A549 (cell line): Measurements from ENCODE around the gene AUH. TPM values are rescaled to one million over a fixed set of nuclear protein-coding genes. Genes with fewer than 3 reads are reported as not detected.

Experiments used
- ATAC-seq, 2 experiments: fragments of 200-7000 bp in 1 of 2; fragments of >200 bp in 1 of 2; cut with Nextera tagmentation in 1 of 2; cut with Tn5 transposase in 1 of 2; 3 replicates each; pipeline versions ENCODE4 v1.8.0 to v1.9.1; 2018 to 2020; ENCODE audit warnings: mild to moderate bottlenecking in 1 of 2, moderate library complexity in 1 of 2
- CTCF ChIA-PET: fragments of 300-600 bp; sonication (Branson Sonifier 250); formaldehyde crosslinking; extraction: SDS; loops from one replicate; lab custom pipeline; 2021; ENCODE audit warnings: antibody characterized with exemption, inconsistent platforms; lab: Yijun Ruan, JAX
- POLR2A ChIA-PET: fragments of 350-600 bp; formaldehyde crosslinking; extraction: SDS; loops from one replicate; lab custom pipeline; 2021; ENCODE audit warnings: antibody characterized with exemption, inconsistent platforms; lab: Yijun Ruan, JAX
- DNase-seq, 2 experiments: peaks; one replicate each; pipeline versions ENCODE4 v3.0.0 to v3.0.0-alpha.2; 2011 to 2016; ENCODE audit warnings: low read depth in 1 of 2, low spot score in 1 of 2
- FAIRE-seq: peaks from 2 replicates; lab custom pipeline; 2011; peaks lifted over from hg19 to GRCh38; lab: Jason Lieb, UNC
- H3K27ac ChIP-seq, 2 experiments: fragments of >200 bp; sonication (Bioruptor Twin); formaldehyde crosslinking; 3 replicates each; pipeline ENCODE4 v1.5.1; 2016 to 2017
- H3K4me1 ChIP-seq: fragments of >200 bp; sonication (Bioruptor Twin); formaldehyde crosslinking; 3 replicates; pipeline ENCODE4 v1.6.1; 2016
- H3K4me2 ChIP-seq: fragments of >200 bp; sonication (Bioruptor Twin); formaldehyde crosslinking; 3 replicates; pipeline ENCODE4 v1.6.1; 2016
- H3K4me3 ChIP-seq: fragments of >200 bp; sonication (Bioruptor Twin); formaldehyde crosslinking; 3 replicates; pipeline ENCODE4 v1.5.1; 2016
- H3K9me3 ChIP-seq: fragments of >200 bp; sonication (Bioruptor Twin); formaldehyde crosslinking; 3 replicates; pipeline ENCODE4 v1.6.1; 2016
- BCL3 ChIP-seq: fragments of >200 bp; sonication (Bioruptor Twin); formaldehyde crosslinking; IDR thresholded peaks from 3 replicates; pipeline ENCODE4 v1.6.1; 2016
- CEBPB ChIP-seq, 2 experiments: fragments of >200 bp in 1 of 2; sonication (Bioruptor Twin) in 1 of 2; formaldehyde crosslinking in 1 of 2; IDR thresholded peaks; 2 replicates each; pipeline ENCODE4 v1.6.1; 2012 to 2016
- EHF ChIP-seq: fragments of 250-450 bp; sonication (Bioruptor Pico); IDR thresholded peaks from 2 replicates; pipeline ENCODE4 v1.5.0; 2020; ENCODE audit warnings: mild to moderate bottlenecking
- EHMT2 ChIP-seq: fragments of 200-600 bp; sonication (generic); IDR thresholded peaks from 2 replicates; pipeline ENCODE4 v1.6.1; 2016; ENCODE audit warnings: antibody characterized with exemption, low read depth, mild to moderate bottlenecking, moderate library complexity
- ESRRA ChIP-seq: fragments of 150-350 bp; IDR thresholded peaks from 2 replicates; pipeline ENCODE4 v1.6.1; 2014; ENCODE audit warnings: mild to moderate bottlenecking, low read length, borderline replicate concordance
- FOSL2 ChIP-seq, 2 experiments: fragments of 450-650 bp in 1 of 2; fragments of >200 bp in 1 of 2; sonication (Bioruptor Twin) in 1 of 2; formaldehyde crosslinking; IDR thresholded peaks; 2 replicates each; pipeline versions ENCODE4 v1.5.0 to v1.6.1; 2016 to 2020; ENCODE audit warnings: mild to moderate bottlenecking in 1 of 2, moderate library complexity in 1 of 2
- HDAC2 ChIP-seq: fragments of 200-600 bp; sonication (generic); IDR thresholded peaks from 2 replicates; pipeline ENCODE4 v1.6.1; 2016
- HES2 ChIP-seq: fragments of >200 bp; sonication (Bioruptor Twin); formaldehyde crosslinking; IDR thresholded peaks from 2 replicates; pipeline ENCODE4 v1.6.1; 2016
- HOXB13 ChIP-seq: fragments of 250-450 bp; sonication (Bioruptor Pico); IDR thresholded peaks from 2 replicates; pipeline ENCODE4 v1.5.0; 2020; ENCODE audit warnings: low read depth, mild to moderate bottlenecking, moderate library complexity
- HOXB5 ChIP-seq: fragments of 250-450 bp; sonication (Bioruptor Pico); IDR thresholded peaks from 2 replicates; pipeline ENCODE4 v1.5.0; 2020; ENCODE audit warnings: mild to moderate bottlenecking, moderate library complexity
- NFE2L2 ChIP-seq: fragments of 150-350 bp; conservative IDR thresholded peaks from 2 replicates; pipeline ENCODE4 v1.6.1; 2014; ENCODE audit warnings: low read length
- NPAS2 ChIP-seq: fragments of 250-450 bp; sonication (Bioruptor Pico); IDR thresholded peaks from 2 replicates; pipeline ENCODE4 v1.8.0; 2022; ENCODE audit warnings: mild to moderate bottlenecking, moderate library complexity, borderline replicate concordance
- POLR2A ChIP-seq: IDR thresholded peaks from 2 replicates; pipeline ENCODE4 v1.6.1; 2012; ENCODE audit warnings: mild to moderate bottlenecking, low read length
- RAD21 ChIP-seq, 2 experiments: fragments of >200 bp in 1 of 2; sonication (Bioruptor Twin) in 1 of 2; formaldehyde crosslinking in 1 of 2; IDR thresholded peaks in 1 of 2; conservative IDR thresholded peaks in 1 of 2; 2 replicates in 1 of 2; 3 replicates in 1 of 2; pipeline ENCODE4 v1.6.1; 2012 to 2018; ENCODE audit warnings: inconsistent platforms in 1 of 2
- RCOR1 ChIP-seq: fragments of 150-350 bp; IDR thresholded peaks from 2 replicates; pipeline ENCODE4 v1.6.1; 2014; ENCODE audit warnings: antibody characterized with exemption, low read length, low read depth
- RFX5 ChIP-seq: fragments of 450-650 bp; IDR thresholded peaks from 2 replicates; pipeline ENCODE4 v1.7.1; 2014; ENCODE audit warnings: antibody characterized with exemption, mild to moderate bottlenecking, moderate library complexity
- SMC3 ChIP-seq: fragments of >200 bp; sonication (Bioruptor Twin); formaldehyde crosslinking; IDR thresholded peaks from 3 replicates; pipeline ENCODE4 v1.6.1; 2018; ENCODE audit warnings: inconsistent platforms
- SREBF2 ChIP-seq: fragments of 450-650 bp; IDR thresholded peaks from 2 replicates; pipeline ENCODE4 v1.6.1; 2014; ENCODE audit warnings: mild to moderate bottlenecking, moderate library complexity
- TFCP2L1 ChIP-seq: fragments of 250-450 bp; sonication (Bioruptor Pico); IDR thresholded peaks from 2 replicates; pipeline ENCODE4 v1.5.0; 2021; ENCODE audit warnings: mild to moderate bottlenecking
- TP53 ChIP-seq: fragments of 250-450 bp; sonication (Bioruptor Pico); IDR thresholded peaks from 2 replicates; pipeline ENCODE4 v1.5.0; 2021; ENCODE audit warnings: mild to moderate bottlenecking, moderate library complexity
- ZFP36 ChIP-seq: fragments of 450-650 bp; IDR thresholded peaks from 2 replicates; pipeline ENCODE4 v1.6.1; 2014; ENCODE audit warnings: borderline replicate concordance; ENCODE audit not compliant: partially characterized antibody
- WGBS: methylation state at CpG from one replicate; pipeline ENCODE4 v1.1.6; 2017; ENCODE audit errors: missing lambda C conversion rate; 5-methylcytosine and 5-hydroxymethylcytosine counted together
- polyA plus RNA-seq, 4 experiments: library from polyadenylated mRNA; depleted of rRNA in 3 of 4; stranded (reverse); fragments of >200 nt; fragmentation: RNase III in 1 of 4; extraction: RNeasy Plus Mini Kit Qiagen cat#74134 plus additional on column Dnase treatment in 1 of 4; gene quantifications; 2 replicates in 3 of 4; 3 replicates in 1 of 4; pipeline ENCODE4 v1.2.3, GENCODE V29; 2011 to 2017
- TF ChIP-seq, protein P1 (sequence below): fragments of 200-600 bp; sonication (generic); IDR thresholded peaks from 2 replicates; pipeline ENCODE4 v1.6.1; 2016; ENCODE audit warnings: antibody characterized with exemption, mild to moderate bottlenecking, moderate library complexity
- TF ChIP-seq, protein P2 (sequence below): fragments of 150-350 bp; IDR thresholded peaks from 2 replicates; pipeline ENCODE4 v1.6.1; 2014; ENCODE audit warnings: low read depth, mild to moderate bottlenecking, low read length

AUH gene
- polyA plus RNA-seq, 2 of the 4 experiments (the other 2 are of a cell fraction): 11.1 to 15.9 TPM

DNA sequence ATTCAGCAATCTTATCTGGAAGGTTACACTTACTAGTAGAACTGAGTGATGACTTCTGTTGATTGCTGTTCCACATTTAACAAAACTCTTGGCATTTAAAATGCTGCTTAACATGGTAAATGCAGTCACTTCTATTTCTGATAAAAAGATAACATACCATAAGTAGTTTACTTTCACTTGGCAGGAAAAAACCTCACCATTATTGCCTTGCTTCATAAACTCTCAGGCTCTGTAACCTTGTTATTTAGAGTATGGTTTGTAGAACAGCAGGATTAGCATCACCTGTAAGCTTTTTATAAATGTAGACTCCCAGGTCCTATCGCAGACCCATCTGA is 55.5 kb downstream of the AUH start (continued):
- TF ChIP-seq, protein P1, sequence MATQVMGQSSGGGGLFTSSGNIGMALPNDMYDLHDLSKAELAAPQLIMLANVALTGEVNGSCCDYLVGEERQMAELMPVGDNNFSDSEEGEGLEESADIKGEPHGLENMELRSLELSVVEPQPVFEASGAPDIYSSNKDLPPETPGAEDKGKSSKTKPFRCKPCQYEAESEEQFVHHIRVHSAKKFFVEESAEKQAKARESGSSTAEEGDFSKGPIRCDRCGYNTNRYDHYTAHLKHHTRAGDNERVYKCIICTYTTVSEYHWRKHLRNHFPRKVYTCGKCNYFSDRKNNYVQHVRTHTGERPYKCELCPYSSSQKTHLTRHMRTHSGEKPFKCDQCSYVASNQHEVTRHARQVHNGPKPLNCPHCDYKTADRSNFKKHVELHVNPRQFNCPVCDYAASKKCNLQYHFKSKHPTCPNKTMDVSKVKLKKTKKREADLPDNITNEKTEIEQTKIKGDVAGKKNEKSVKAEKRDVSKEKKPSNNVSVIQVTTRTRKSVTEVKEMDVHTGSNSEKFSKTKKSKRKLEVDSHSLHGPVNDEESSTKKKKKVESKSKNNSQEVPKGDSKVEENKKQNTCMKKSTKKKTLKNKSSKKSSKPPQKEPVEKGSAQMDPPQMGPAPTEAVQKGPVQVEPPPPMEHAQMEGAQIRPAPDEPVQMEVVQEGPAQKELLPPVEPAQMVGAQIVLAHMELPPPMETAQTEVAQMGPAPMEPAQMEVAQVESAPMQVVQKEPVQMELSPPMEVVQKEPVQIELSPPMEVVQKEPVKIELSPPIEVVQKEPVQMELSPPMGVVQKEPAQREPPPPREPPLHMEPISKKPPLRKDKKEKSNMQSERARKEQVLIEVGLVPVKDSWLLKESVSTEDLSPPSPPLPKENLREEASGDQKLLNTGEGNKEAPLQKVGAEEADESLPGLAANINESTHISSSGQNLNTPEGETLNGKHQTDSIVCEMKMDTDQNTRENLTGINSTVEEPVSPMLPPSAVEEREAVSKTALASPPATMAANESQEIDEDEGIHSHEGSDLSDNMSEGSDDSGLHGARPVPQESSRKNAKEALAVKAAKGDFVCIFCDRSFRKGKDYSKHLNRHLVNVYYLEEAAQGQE: no peak

DNA sequence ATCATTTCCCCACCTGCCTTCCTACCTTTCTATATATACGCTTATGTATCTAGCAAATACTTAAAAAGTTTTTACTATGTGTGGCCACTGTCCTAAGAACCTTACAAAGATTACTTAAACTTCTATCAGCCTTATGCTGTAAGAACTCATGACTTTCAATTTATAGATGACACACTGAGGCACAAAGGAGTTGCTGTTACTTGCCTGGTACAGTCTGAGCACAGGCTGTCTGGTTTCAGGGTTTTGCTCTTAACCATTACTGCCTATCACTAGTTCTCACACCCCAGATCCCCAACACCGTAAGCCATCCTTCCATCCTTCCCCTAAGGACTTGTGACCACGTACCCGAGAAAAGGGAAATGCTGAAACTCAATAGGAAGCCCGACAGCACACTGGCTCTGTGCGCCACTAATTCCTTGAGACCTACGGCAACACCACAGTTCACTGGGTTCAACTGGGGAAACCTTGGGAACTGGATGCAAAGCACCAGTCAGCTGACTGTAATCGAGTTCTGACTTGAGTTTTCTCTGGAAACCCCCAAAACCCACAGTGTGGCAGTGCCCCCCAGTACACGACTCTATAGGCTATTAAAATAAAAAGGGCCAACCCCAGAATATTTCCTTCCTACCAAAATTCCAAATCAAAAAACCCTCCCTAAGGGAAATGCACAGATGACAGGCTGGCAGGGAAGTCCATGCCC is 56.0 kb downstream of the AUH start:
- H3K4me1 ChIP-seq: peaks cover 17% of the 10 kb centered on the region
- POLR2A ChIA-PET: no interaction called here

GRCh38 chr9:91303741-91304415 is 57.8 kb downstream of the AUH start:
- CTCF ChIA-PET: interaction anchor here (1.1 kb wide), 1 partner anchor 270 kb away, joined by 3 read pairs; no protein-coding TSS in a partner anchor
- FAIRE-seq: no peak
- POLR2A ChIA-PET: interaction anchor here (0.6 kb wide), 1 partner anchor 1983 kb away, joined by 3 read pairs; no protein-coding TSS in a partner anchor
- no peak for ATAC-seq
- TF ChIP-seq EHF (no peak), RCOR1 (no peak), POLR2A (no peak), HOXB5 (CRISPR knock-in tag) (no peak), EHMT2 (no peak), SREBF2 (no peak), BCL3 (no peak), CEBPB (IDR thresholded peaks at IDR 0.05) (no peak), ESRRA (no peak), FOSL2 (IDR thresholded peaks at IDR 0.05) (no peak), FOSL2 (CRISPR knock-in tag; IDR thresholded peaks at IDR 0.05) (no peak)
- TF ChIP-seq, protein P2, sequence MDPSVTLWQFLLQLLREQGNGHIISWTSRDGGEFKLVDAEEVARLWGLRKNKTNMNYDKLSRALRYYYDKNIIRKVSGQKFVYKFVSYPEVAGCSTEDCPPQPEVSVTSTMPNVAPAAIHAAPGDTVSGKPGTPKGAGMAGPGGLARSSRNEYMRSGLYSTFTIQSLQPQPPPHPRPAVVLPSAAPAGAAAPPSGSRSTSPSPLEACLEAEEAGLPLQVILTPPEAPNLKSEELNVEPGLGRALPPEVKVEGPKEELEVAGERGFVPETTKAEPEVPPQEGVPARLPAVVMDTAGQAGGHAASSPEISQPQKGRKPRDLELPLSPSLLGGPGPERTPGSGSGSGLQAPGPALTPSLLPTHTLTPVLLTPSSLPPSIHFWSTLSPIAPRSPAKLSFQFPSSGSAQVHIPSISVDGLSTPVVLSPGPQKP: no peak
- Histone ChIP-seq H3K4me2 (no peak overlapping the region), H3K9me3 (no peaks in the 10 kb centered on the region), H3K27ac (no peak overlapping the region), H3K4me3 (no peak overlapping the region), H3K4me1 (peaks cover 17% of the 10 kb centered on the region)
- 64% methylated on average over 2 of the region's 2 CpGs for WGBS
- no peak for DNase-seq

More for the DNA sequence above, 56.0 kb downstream of the AUH start:
- Histone ChIP-seq H3K4me3 (no peak overlapping the region), H3K4me2 (no peak overlapping the region), H3K27ac (no peak overlapping the region), H3K9me3 (no peaks in the 10 kb centered on the region)
- ATAC-seq: no peak
- TF ChIP-seq SMC3: no peak
- TF ChIP-seq, protein P2: no peak
- no peak for TF ChIP-seq HOXB13 (CRISPR knock-in tag)
- TF ChIP-seq RAD21 (conservative IDR thresholded peaks at IDR 0.05 in 1 of 2, IDR thresholded peaks at IDR 0.05 in 1 of 2): no peak
- TF ChIP-seq HDAC2: no peak
- no peak for TF ChIP-seq ZFP36
- no peak for TF ChIP-seq EHMT2
- no peak for TF ChIP-seq NPAS2 (CRISPR knock-in tag)
- no peak for TF ChIP-seq NFE2L2
- TF ChIP-seq TP53 (CRISPR knock-in tag): no peak
- no peak for TF ChIP-seq HES2
- TF ChIP-seq TFCP2L1 (CRISPR knock-in tag): no peak
- TF ChIP-seq RFX5: no peak
- DNase-seq: no peak
- FAIRE-seq: no peak
- CTCF ChIA-PET: interaction anchor here (1.3 kb wide), 1 partner anchor 371 kb away, joined by 3 read pairs; no protein-coding TSS in a partner anchor
- 88% methylated on average over 9 of the region's 9 CpGs for WGBS
